H1 (cell line): ENCODE results near the gene CYP2A6. TPM values are rescaled to one million over a fixed set of nuclear protein-coding genes. Genes with fewer than 3 reads are reported as not detected.

ENCODE experiments used
- CTCF ChIA-PET: fragments of 300-600 bp; sonication (Branson Sonifier 250); formaldehyde crosslinking; loops from one replicate; lab custom pipeline; 2021; ENCODE audit not compliant: partially characterized antibody; lab: Charles Lee
- POLR2A ChIA-PET: fragments of 300-600 bp; sonication (Branson Sonifier 250); formaldehyde crosslinking; loops from one replicate; lab custom pipeline; 2021; ENCODE audit warnings: inconsistent platforms; ENCODE audit not compliant: partially characterized antibody; lab: Charles Lee
- DNase-seq, 2 experiments: peaks; one replicate each; pipeline versions ENCODE4 v3.0.0 to v3.0.0-alpha.2; 2010 to 2022; ENCODE audit warnings: low spot score in 2 of 2, low read depth in 1 of 2, mixed read lengths in 1 of 2
- FAIRE-seq: peaks from 2 replicates; lab custom pipeline; 2011; peaks lifted over from hg19 to GRCh38; lab: Jason Lieb, UNC
- H2AFZ ChIP-seq: 2 replicates; pipeline ENCODE4 v1.8.1; 2012; ENCODE audit warnings: low read length, inconsistent platforms
- H2AK5ac ChIP-seq: 2 replicates; pipeline ENCODE4 v1.6.1; 2013; ENCODE audit warnings: low read depth, low read length
- H2BK120ac ChIP-seq: replicated peaks from 2 replicates; pipeline ENCODE3; 2013; ENCODE audit warnings: low read depth, low read length, inconsistent platforms
- H2BK12ac ChIP-seq: 2 replicates; pipeline ENCODE4 v1.6.1; 2013; ENCODE audit warnings: low read depth, low read length
- H2BK15ac ChIP-seq: 2 replicates; pipeline ENCODE4 v1.6.1; 2013; ENCODE audit warnings: low read length
- H2BK20ac ChIP-seq: 2 replicates; pipeline ENCODE4 v1.6.1; 2013; ENCODE audit warnings: low read length
- H2BK5ac ChIP-seq: 2 replicates; pipeline ENCODE4 v1.6.1; 2013; ENCODE audit warnings: low read depth, low read length
- H3K14ac ChIP-seq: 2 replicates; pipeline ENCODE4 v1.6.1; 2013; ENCODE audit warnings: inconsistent platforms; ENCODE audit not compliant: insufficient read length
- H3K18ac ChIP-seq: 2 replicates; pipeline ENCODE4 v1.6.1; 2013; ENCODE audit warnings: low read length; ENCODE audit errors: extremely low read depth
- H3K23ac ChIP-seq: 2 replicates; pipeline ENCODE4 v1.6.1; 2013; ENCODE audit warnings: inconsistent platforms; ENCODE audit not compliant: insufficient read length
- H3K23me2 ChIP-seq: 2 replicates; pipeline ENCODE4 v1.6.1; 2013; ENCODE audit warnings: low read depth, low read length
- H3K27ac ChIP-seq: 2 replicates; pipeline ENCODE4 v1.6.1; 2011; ENCODE audit warnings: low read depth, low read length, inconsistent platforms
- H3K27me3 ChIP-seq, 4 experiments: replicated peaks in 1 of 4; 1 replicate in 1 of 4; 2 replicates in 3 of 4; pipeline versions ENCODE4 v1.6.1 to v1.8.1; 2011 to 2013; ENCODE audit warnings: low read length in 3 of 4, mild to moderate bottlenecking in 3 of 4, inconsistent platforms in 2 of 4, mixed read lengths in 2 of 4, moderate library complexity in 1 of 4; ENCODE audit not compliant: control insufficient read depth in 3 of 4, insufficient read depth in 3 of 4; ENCODE audit errors: extremely low read depth in 1 of 4
- H3K36me3 ChIP-seq, 4 experiments: 2 replicates each; pipeline versions ENCODE4 v1.6.1 to v1.8.1; 2011 to 2013; ENCODE audit warnings: mild to moderate bottlenecking in 4 of 4, low read length in 3 of 4, moderate library complexity in 2 of 4, control low read depth in 1 of 4, inconsistent platforms in 1 of 4; ENCODE audit not compliant: insufficient read depth in 4 of 4, control insufficient read depth in 2 of 4
- H3K4ac ChIP-seq: replicated peaks from 2 replicates; pipeline ENCODE3; 2013; ENCODE audit warnings: low read length, low read depth, mixed read lengths, inconsistent platforms; ENCODE audit not compliant: insufficient read length
- H3K4me1 ChIP-seq, 4 experiments: replicated peaks in 1 of 4; 1 replicate in 1 of 4; 2 replicates in 3 of 4; pipeline versions ENCODE4 v1.6.1 to v1.8.1; 2011 to 2013; ENCODE audit warnings: low read length in 3 of 4, inconsistent platforms in 2 of 4, mixed read lengths in 1 of 4; ENCODE audit not compliant: insufficient read depth in 4 of 4, control insufficient read depth in 3 of 4
- H3K4me2 ChIP-seq, 2 experiments: 2 replicates each; pipeline versions ENCODE4 v1.6.1 to v1.8.1; 2011 to 2013; ENCODE audit warnings: low read depth in 2 of 2, low read length in 2 of 2, control low read depth in 1 of 2, inconsistent platforms in 1 of 2, mild to moderate bottlenecking in 1 of 2; ENCODE audit not compliant: insufficient read depth in 1 of 2
- H3K4me3 ChIP-seq, 4 experiments: fragments of 200-600, 300-600 bp in 1 of 4; sonication (generic), shearing (Covaris generic), sonication (Bioruptor Twin) in 1 of 4; 2 replicates each; pipeline versions ENCODE4 v1.5.1 to v1.8.1; 2011 to 2016; ENCODE audit warnings: low read length in 4 of 4, low read depth in 3 of 4, control low read depth in 2 of 4, inconsistent platforms in 2 of 4, mild to moderate bottlenecking in 2 of 4, mixed read lengths in 1 of 4, moderate library complexity in 1 of 4; ENCODE audit not compliant: insufficient read depth in 2 of 4; ENCODE audit errors: extremely low read depth in 1 of 4
- H3K56ac ChIP-seq: replicated peaks from 2 replicates; pipeline ENCODE3; 2013; ENCODE audit warnings: low read depth, mild to moderate bottlenecking, mixed read lengths, low read length, inconsistent platforms; ENCODE audit not compliant: insufficient read length
- H3K79me1 ChIP-seq: 2 replicates; pipeline ENCODE4 v1.6.1; 2013; ENCODE audit warnings: low read depth, low read length, control low read depth
- H3K79me2 ChIP-seq, 2 experiments: 2 replicates each; pipeline versions ENCODE4 v1.6.1 to v1.8.1; 2012 to 2013; ENCODE audit warnings: low read length in 2 of 2, mild to moderate bottlenecking in 2 of 2, inconsistent platforms in 1 of 2; ENCODE audit not compliant: insufficient read depth in 2 of 2, control insufficient read depth in 1 of 2
- H3K9ac ChIP-seq, 4 experiments: replicated peaks in 1 of 4; 1 replicate in 1 of 4; 2 replicates in 3 of 4; pipeline versions ENCODE4 v1.6.1 to v1.8.1; 2011 to 2013; ENCODE audit warnings: low read depth in 3 of 4, low read length in 3 of 4, control low read depth in 2 of 4, mild to moderate bottlenecking in 2 of 4, moderate library complexity in 2 of 4, inconsistent platforms in 1 of 4; ENCODE audit errors: extremely low read depth in 1 of 4
- H3K9me3 ChIP-seq, 2 experiments: 2 replicates each; pipeline versions ENCODE4 v1.6.1 to v1.8.1; 2012 to 2013; ENCODE audit warnings: mild to moderate bottlenecking in 2 of 2, moderate library complexity in 2 of 2, control low read depth in 1 of 2, inconsistent platforms in 1 of 2, low read depth in 1 of 2, low read length in 1 of 2, mixed read lengths in 1 of 2; ENCODE audit not compliant: insufficient read depth in 2 of 2
- H4K20me1 ChIP-seq, 2 experiments: replicated peaks in 1 of 2; 2 replicates each; pipeline versions ENCODE3 to v1.8.1; 2011 to 2013; ENCODE audit warnings: inconsistent platforms in 2 of 2, low read length in 2 of 2, mild to moderate bottlenecking in 1 of 2; ENCODE audit not compliant: insufficient read depth in 2 of 2, control insufficient read depth in 1 of 2
- H4K5ac ChIP-seq: 2 replicates; pipeline ENCODE4 v1.6.1; 2013; ENCODE audit warnings: low read length, low read depth, mixed read lengths, inconsistent platforms; ENCODE audit not compliant: insufficient read length
- H4K8ac ChIP-seq: 2 replicates; pipeline ENCODE4 v1.8.0; 2013; ENCODE audit warnings: mild to moderate bottlenecking, moderate library complexity, low read length, inconsistent platforms; ENCODE audit not compliant: insufficient read depth; ENCODE audit errors: extremely low read depth
- H4K91ac ChIP-seq: replicated peaks from 2 replicates; pipeline ENCODE3; 2013; ENCODE audit warnings: low read length, mixed read lengths, inconsistent platforms; ENCODE audit not compliant: insufficient read length
- ASH2L ChIP-seq: fragments of 200-600, 300-600 bp; sonication (generic); IDR thresholded peaks from one replicate; pipeline ENCODE4 v1.7.1; 2017; ENCODE audit warnings: low read length
- BRCA1 ChIP-seq: IDR thresholded peaks from 2 replicates; pipeline ENCODE4 v1.6.1; 2012; ENCODE audit warnings: low read depth, low read length, improper control_type of control experiment
- CBX5 ChIP-seq: fragments of 300-800, 300-1000 bp; sonication (generic); IDR thresholded peaks from 2 replicates; pipeline ENCODE4 v1.7.1; 2016; ENCODE audit warnings: antibody characterized with exemption, low read length, low read depth
- HDAC6 ChIP-seq: IDR thresholded peaks from one replicate; pipeline ENCODE4 v1.7.1; 2012; ENCODE audit warnings: low read depth, mild to moderate bottlenecking, inconsistent platforms, low read length, moderate library complexity
- KDM5A ChIP-seq: fragments of 200-600 bp; IDR thresholded peaks from 2 replicates; pipeline ENCODE4 v1.7.1; 2012; ENCODE audit warnings: mild to moderate bottlenecking, low read length, inconsistent platforms, mixed read lengths
- NRF1 ChIP-seq: IDR thresholded peaks from 2 replicates; pipeline ENCODE4 v1.6.1; 2011; ENCODE audit warnings: mild to moderate bottlenecking, low read depth, low read length, improper control_type of control experiment
- SIN3A ChIP-seq, 2 experiments: IDR thresholded peaks in 1 of 2; conservative IDR thresholded peaks in 1 of 2; 2 replicates each; pipeline ENCODE4 v1.6.1; 2011 to 2012; ENCODE audit warnings: low read length in 2 of 2, improper control_type of control experiment in 1 of 2, low read depth in 1 of 2, mild to moderate bottlenecking in 1 of 2
- SIRT6 ChIP-seq: IDR thresholded peaks from one replicate; pipeline ENCODE4 v1.7.1; 2012; ENCODE audit warnings: low read length, inconsistent platforms
- SP2 ChIP-seq: IDR thresholded peaks from 2 replicates; pipeline ENCODE4 v1.6.1; 2012; ENCODE audit warnings: mild to moderate bottlenecking, low read length, inconsistent platforms
- TCF12 ChIP-seq: IDR thresholded peaks from 2 replicates; pipeline ENCODE4 v1.6.1; 2011; ENCODE audit warnings: low read depth, mild to moderate bottlenecking, low read length
- WGBS, 2 experiments: shearing (Covaris generic) in 1 of 2; methylation state at CpG; one replicate each; pipeline versions ENCODE4 v1.1.6 to v1.1.7; 2013 to 2015; ENCODE audit warnings: low lambda C conversion rate in 2 of 2, mixed read lengths in 2 of 2, inconsistent platforms in 1 of 2, low coverage in 1 of 2, missing lambda C conversion rate in 1 of 2; ENCODE audit not compliant: insufficient replicate concordance in 2 of 2, insufficient coverage in 1 of 2, insufficient read length in 1 of 2; ENCODE audit errors: extremely low coverage in 1 of 2, missing lambda C conversion rate in 1 of 2; 5-methylcytosine and 5-hydroxymethylcytosine counted together
- polyA plus RNA-seq, 7 experiments: library from polyadenylated mRNA; depleted of rRNA in 3 of 7; stranded (reverse) in 5 of 7; unstranded in 2 of 7; fragments of >200 nt in 5 of 7; fragments of 200-250 nt in 2 of 7; gene quantifications; 1 replicate in 5 of 7; 2 replicates in 1 of 7; 4 replicates in 1 of 7; pipeline versions ENCODE4 v1.2.1 to v1.2.3, GENCODE V29; 2011 to 2013; ENCODE audit warnings: missing spikeins in 2 of 7, mixed read lengths in 2 of 7
- total RNA-seq: library from RNA; stranded (reverse); fragmentation: NEBNext Ultra II Directional; extraction: Animal tissue kit (Norgen Biotek cat#: 25700); gene quantifications from 2 replicates; pipeline ENCODE4 v1.2.1, GENCODE V29; 2021
- TF ChIP-seq, protein P1 (sequence below): IDR thresholded peaks from 2 replicates; pipeline ENCODE4 v1.6.1; 2012; ENCODE audit warnings: low read length, inconsistent platforms
- TF ChIP-seq, protein P2 (sequence below): IDR thresholded peaks from 2 replicates; pipeline ENCODE4 v1.6.1; 2012; ENCODE audit warnings: inconsistent platforms

CYP2A6 gene
- total and polyA plus RNA-seq, 2 of the 8 experiments (the other 6 are each of a cell fraction or from before 2014, with no cell fraction given), result 0.33 TPM; not detected in 1

DNA sequence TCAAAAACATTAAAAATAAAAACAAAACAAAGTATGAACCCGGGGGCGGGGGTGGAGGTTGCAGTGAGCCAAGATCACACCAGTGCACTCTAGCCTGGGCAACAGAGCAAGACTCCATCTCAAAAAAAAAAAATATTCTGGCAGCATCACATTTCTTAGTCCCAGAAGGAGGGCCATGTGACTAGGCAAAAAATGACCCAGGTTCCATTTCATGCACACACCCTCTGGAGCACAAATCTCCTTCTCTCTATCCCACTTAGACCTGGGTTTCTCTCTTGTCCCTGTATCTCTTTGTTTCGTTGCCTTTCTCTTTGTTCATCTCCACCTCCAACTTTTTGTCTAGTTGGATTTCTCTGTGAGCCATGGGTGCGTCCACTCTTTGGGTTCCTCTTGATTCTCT lies 37.9 kb upstream of the CYP2A6 start:
- ChIA-PET POLR2A (no interaction called here), CTCF (no interaction called here)
- DNase-seq (no peak), FAIRE-seq (no peak)
- Histone ChIP-seq H3K4me1 (no peaks in the 10 kb centered on the region), H2BK15ac (no peak overlapping the region), H2BK12ac (no peak overlapping the region), H4K91ac (no peak overlapping the region), H3K27ac (no peak overlapping the region), H2BK120ac (no peak overlapping the region), H2AK5ac (no peak overlapping the region), H3K79me2 (no peaks in the 10 kb centered on the region), H4K20me1 (no peaks in the 10 kb centered on the region), H3K36me3 (no peaks in the 10 kb centered on the region), H3K18ac (no peak overlapping the region), H3K9ac (no peak overlapping the region), H3K9me3 (no peaks in the 10 kb centered on the region), H3K56ac (no peak overlapping the region), H2BK20ac (no peak overlapping the region), H2BK5ac (no peak overlapping the region), H3K27me3 (no peaks in the 10 kb centered on the region), H4K8ac (no peak overlapping the region), H3K79me1 (no peaks in the 10 kb centered on the region), H2AFZ (peak overlapping the region; percentile 67; the same call in 1 of the 2 replicates), H3K4ac (no peak overlapping the region), H3K4me2 (no peak overlapping the region), H3K14ac (no peak overlapping the region), H3K4me3 (no peak overlapping the region), H3K23me2 (no peaks in the 10 kb centered on the region), H3K23ac (no peak overlapping the region), H4K5ac (no peak overlapping the region)
- TF ChIP-seq SIRT6 (no peak), BRCA1 (no peak), TCF12 (no peak), CBX5 (no peak), SP2 (no peak), KDM5A (no peak), NRF1 (no peak), ASH2L (no peak), SIN3A (conservative IDR thresholded peaks at IDR 0.05 in 1 of 2, IDR thresholded peaks at IDR 0.05 in 1 of 2; ENCODE audit: low read depth in 1 of 2, low read length in 2 of 2) (no peak), HDAC6 (no peak)
- TF ChIP-seq, protein P1, sequence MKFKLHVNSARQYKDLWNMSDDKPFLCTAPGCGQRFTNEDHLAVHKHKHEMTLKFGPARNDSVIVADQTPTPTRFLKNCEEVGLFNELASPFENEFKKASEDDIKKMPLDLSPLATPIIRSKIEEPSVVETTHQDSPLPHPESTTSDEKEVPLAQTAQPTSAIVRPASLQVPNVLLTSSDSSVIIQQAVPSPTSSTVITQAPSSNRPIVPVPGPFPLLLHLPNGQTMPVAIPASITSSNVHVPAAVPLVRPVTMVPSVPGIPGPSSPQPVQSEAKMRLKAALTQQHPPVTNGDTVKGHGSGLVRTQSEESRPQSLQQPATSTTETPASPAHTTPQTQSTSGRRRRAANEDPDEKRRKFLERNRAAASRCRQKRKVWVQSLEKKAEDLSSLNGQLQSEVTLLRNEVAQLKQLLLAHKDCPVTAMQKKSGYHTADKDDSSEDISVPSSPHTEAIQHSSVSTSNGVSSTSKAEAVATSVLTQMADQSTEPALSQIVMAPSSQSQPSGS, result no peak
- TF ChIP-seq, protein P2, sequence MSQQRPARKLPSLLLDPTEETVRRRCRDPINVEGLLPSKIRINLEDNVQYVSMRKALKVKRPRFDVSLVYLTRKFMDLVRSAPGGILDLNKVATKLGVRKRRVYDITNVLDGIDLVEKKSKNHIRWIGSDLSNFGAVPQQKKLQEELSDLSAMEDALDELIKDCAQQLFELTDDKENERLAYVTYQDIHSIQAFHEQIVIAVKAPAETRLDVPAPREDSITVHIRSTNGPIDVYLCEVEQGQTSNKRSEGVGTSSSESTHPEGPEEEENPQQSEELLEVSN, result no peak
- 74% methylated on average over 4 of the region's 4 CpGs; no CpG with 5 or more reads in 1 of the 2 experiments for WGBS, 2 experiments
